Activated naive CD4-positive, alpha-beta T cell treated with anti-CD3 and anti-CD28 coated beads, Interleukin-2, amount 50 U/mL, for 24 hours (primary cell): ENCODE measurements around the gene PRLHR.
"Not testable (repeated sequence)": the region's sequence is repeated elsewhere in the genome, so short reads cannot be mapped to it uniquely, and the experiment has no call there.

ENCODE experiments used
- H3K27ac Mint-ChIP-seq: one replicate; pipeline ENCODE4 v1.8.0; 2021; ENCODE audit warnings: mild to moderate bottlenecking, mixed read lengths
- H3K27me3 Mint-ChIP-seq: one replicate; pipeline ENCODE4 v1.8.0; 2021; ENCODE audit warnings: mixed read lengths
- H3K36me3 Mint-ChIP-seq: one replicate; pipeline ENCODE4 v1.8.0; 2021; ENCODE audit warnings: mixed read lengths
- H3K4me1 Mint-ChIP-seq: one replicate; pipeline ENCODE4 v1.8.0; 2021; ENCODE audit warnings: mixed read lengths
- H3K4me3 Mint-ChIP-seq: one replicate; pipeline ENCODE4 v1.8.0; 2021; ENCODE audit warnings: mild to moderate bottlenecking, mixed read lengths
- H3K9me3 Mint-ChIP-seq: one replicate; pipeline ENCODE4 v1.8.0; 2021; ENCODE audit warnings: mixed read lengths

The PRLHR gene

DNA sequence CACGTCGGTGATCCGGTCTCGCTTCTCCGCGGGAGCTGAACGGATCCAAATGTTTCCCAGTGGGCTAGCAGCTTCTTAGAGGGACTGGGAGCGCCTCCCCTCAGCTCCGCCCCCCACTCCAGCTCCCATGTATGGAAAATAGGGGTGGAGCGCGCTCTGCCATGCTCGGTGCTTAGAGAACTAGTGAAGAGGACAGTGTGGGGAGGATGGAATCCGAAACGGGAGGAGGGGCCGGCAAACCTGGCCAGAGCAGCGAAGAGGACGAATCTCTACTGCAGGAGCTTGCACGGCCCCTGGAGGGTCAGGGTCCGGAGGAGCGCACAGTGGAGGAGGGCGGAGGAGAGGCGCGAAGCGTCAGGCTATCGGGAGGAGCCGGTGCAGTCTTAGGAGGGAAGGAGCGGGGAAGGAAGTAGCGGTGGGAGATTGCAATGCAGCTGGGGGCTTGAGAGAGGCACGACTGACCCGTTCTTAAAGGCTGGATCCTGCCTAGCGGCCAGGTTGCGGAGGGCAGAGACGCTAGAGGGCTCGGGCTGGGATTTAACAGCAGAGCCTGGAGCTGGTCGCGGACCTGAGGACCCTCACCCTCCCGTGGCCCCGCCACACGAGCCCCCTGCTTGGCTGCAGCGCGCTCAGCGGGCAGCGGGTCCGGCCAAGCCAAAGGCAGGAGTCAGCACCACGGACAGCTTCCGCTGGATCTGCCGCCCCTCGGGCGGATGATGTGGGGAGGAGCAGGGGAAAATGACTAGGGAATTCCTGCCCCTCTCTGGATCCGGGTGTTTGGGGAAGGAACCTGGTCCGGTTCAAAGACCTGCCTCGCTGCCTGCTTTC, at the start of gene PRLHR:
Gene PRLHR, minus strand, starts transcription at position 51 of the 828 bp plus-strand sequence. CDS start 404 bp downstream, outside the sequence.
- Mint-ChIP-seq H3K36me3 (peaks cover 2% of the 10 kb centered on the region), H3K4me1 (peaks cover 18% of the 10 kb centered on the region), H3K27ac (peak within 1 kb of the TSS; percentile 72), H3K4me3 (peak within 1 kb of the TSS; percentile 70), H3K27me3 (peaks cover 31% of the 10 kb centered on the region), H3K9me3 (no peaks in the 10 kb centered on the region)

DNA sequence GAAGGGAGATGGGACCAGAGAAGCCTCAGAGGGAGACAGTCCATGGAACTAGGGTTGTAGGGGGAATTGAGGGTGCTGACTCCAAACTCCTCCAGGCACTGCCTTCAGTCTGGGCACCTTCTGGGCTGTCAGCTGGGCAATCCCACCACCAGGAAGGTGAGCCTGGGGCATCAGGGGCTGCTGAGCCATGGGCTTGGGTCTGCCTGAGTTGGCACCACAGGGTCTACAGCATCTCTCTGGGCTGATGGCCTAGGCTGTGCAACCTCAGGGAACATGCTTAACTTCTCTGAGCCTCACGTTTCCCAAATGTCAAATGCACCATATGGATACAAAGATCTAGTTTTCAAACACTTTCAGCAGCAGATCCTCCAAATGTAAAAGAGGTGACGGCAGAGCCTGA, 46.8 kb upstream of the PRLHR start:
- peaks cover 3% of the 10 kb centered on the region for H3K36me3 Mint-ChIP-seq
- H3K27ac Mint-ChIP-seq = no peak overlapping the region
- H3K4me1 Mint-ChIP-seq = peaks cover 7% of the 10 kb centered on the region
- H3K4me3 Mint-ChIP-seq = no peak overlapping the region
- H3K27me3 Mint-ChIP-seq = no peaks in the 10 kb centered on the region
- peaks cover 8% of the 10 kb centered on the region for H3K9me3 Mint-ChIP-seq

DNA sequence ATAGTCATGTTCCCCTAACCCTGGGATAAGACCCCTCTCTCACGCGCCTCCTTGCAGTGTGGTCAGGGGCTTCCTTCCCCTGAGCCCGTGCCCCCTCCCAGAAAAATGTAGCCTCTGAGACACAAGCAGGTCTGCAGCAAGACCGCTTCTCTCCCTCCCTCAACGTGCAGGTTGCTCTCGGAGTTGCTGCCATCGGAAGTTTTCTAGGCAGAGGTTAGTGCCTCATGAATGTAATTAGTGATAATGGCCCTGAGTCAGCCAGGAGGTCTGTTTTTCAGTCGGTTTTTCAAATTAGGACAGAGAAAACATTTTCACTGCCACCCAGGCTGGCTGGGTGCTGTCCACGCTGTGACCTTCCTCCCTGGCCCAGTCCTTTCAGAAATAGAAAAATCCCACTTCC, 43.2 kb upstream of the PRLHR start:
- peaks cover 8% of the 10 kb centered on the region for H3K9me3 Mint-ChIP-seq
- no peak overlapping the region for H3K4me3 Mint-ChIP-seq

DNA sequence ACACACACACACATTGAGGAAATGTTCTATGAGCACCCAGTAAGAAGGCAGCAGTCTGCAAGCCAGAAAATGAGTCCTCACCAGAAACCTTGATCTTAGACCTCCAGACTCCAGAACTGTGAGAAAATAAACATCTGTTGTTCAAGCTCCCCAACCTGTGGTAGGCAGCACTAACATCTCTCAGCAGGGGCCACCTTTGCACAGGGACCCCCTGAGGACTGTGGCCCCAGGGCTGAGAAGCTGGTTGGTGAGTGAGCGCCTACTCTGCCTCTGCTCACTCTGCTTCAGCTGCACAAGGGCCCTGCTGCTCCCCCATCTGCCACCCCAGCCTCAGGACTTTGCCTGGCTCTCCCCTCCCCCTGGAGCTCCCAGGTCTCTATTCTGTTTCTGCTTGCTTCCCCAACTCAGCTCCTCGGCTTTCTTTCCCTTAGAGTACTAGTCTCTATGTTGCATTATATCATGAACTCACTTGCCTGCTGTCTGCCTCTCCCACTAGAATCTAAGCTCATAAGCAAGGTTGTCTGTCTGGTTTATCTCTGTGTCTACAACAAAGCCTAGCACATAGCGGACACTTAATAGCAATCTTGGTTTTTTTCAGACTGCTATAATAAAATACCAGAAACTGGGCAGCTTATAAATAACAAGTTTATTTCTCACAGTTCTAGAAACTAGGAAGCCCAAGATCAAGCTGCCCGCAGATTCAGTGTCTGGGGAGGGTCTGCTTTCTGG, 40.4 kb upstream of the PRLHR start:
- Mint-ChIP-seq H3K36me3 (peaks cover 3% of the 10 kb centered on the region), H3K9me3 (peaks cover 8% of the 10 kb centered on the region), H3K27me3 (no peaks in the 10 kb centered on the region), H3K4me1 (peaks cover 4% of the 10 kb centered on the region), H3K27ac (no peak overlapping the region), H3K4me3 (no peak overlapping the region)

More for the DNA sequence above, 43.2 kb upstream of the PRLHR start:
- Mint-ChIP-seq H3K27ac (no peak overlapping the region), H3K36me3 (peaks cover 3% of the 10 kb centered on the region), H3K27me3 (no peaks in the 10 kb centered on the region), H3K4me1 (peaks cover 7% of the 10 kb centered on the region)

DNA sequence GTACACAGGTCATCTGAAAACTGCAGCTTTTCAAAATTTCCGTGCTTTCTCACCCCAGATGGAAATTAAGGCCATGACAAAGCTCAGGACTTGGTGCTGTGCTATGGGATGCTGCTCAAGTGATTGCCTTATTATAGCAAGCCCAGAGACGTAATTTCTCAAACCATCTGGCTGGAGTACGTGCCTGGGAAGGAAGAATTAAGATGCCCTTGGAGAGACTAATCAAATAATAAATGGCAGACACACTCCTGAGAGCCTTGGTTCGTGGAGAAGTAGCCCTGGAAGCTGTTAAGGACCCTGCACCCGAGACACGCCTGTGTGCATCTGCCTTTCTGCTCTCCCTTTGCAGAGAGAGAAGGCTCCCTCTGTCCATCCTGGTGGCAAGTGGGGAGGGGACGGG, 38.3 kb upstream of the PRLHR start:
- Mint-ChIP-seq H3K27me3 (no peaks in the 10 kb centered on the region), H3K36me3 (no peaks in the 10 kb centered on the region), H3K4me3 (no peak overlapping the region), H3K27ac (no peak overlapping the region), H3K4me1 (peaks cover 4% of the 10 kb centered on the region), H3K9me3 (no peaks in the 10 kb centered on the region)

DNA sequence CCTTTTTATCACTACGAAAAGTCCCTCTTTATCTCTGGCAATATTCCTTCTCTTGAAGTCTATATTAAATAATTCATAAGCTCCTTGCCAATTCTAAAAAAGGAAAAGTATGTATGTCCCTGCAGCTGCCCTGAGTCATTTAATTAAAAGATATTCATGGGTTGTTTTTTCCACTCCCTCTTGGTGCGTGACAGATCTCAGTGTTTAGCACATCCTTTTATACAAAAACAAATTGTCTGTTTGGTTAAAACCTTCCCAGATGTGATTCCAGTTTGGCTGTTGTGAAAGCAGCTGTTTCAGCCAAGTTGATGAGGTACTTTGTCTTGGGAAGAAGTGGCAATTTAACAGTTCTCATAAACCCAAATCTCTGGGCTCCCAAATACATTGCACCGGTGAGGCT, 33.8 kb upstream of the PRLHR start:
- Mint-ChIP-seq H3K4me3 (no peak overlapping the region), H3K36me3 (no peaks in the 10 kb centered on the region), H3K9me3 (no peaks in the 10 kb centered on the region), H3K4me1 (peaks cover 3% of the 10 kb centered on the region), H3K27ac (no peak overlapping the region), H3K27me3 (no peaks in the 10 kb centered on the region)

DNA sequence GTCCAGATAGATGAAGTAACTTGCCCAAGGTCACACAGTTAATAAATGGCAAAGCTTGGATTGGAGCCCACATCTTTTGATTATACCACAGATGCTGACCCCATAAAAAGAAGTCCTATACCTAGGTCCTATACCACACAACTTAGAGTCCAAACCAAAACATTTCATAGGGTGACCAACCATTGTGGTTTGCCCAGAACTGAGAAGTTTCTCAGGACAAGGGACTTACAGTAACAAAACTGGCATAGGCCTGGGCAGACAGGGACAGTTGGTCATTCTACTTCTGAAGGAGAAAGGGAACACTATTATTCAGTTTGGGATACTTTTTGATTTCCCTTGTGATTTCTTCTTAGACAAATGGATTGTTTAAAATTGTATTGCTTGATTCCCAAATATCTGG, 32.9 kb upstream of the PRLHR start:
- Mint-ChIP-seq H3K27me3 (no peaks in the 10 kb centered on the region), H3K4me1 (peaks cover 3% of the 10 kb centered on the region), H3K27ac (no peak overlapping the region), H3K9me3 (no peaks in the 10 kb centered on the region), H3K4me3 (no peak overlapping the region), H3K36me3 (no peaks in the 10 kb centered on the region)

DNA sequence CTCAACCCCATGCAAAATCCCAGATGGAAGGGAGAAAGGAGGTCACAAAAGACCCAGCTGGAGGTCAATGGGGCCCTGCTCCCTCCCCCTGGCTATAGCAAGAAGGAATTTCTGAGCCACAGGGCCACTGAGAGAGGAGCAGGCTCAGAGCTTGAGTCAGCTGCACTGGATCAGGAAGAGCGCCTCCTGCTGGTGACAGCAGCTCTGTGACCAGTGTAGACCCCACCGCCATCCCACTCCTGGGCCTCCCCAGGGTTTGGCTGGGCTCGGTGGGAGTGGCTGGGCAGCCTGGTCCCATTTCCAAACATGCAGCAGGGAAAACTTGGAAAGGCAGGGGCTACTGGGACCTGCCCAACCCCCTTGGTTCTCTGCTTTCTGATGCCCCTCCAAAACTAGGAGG, 31.5 kb upstream of the PRLHR start:
- H3K4me1 Mint-ChIP-seq = peaks cover 10% of the 10 kb centered on the region
- no peak overlapping the region for H3K27ac Mint-ChIP-seq
- H3K36me3 Mint-ChIP-seq = no peaks in the 10 kb centered on the region
- H3K27me3 Mint-ChIP-seq = no peaks in the 10 kb centered on the region
- H3K9me3 Mint-ChIP-seq = no peaks in the 10 kb centered on the region
- H3K4me3 Mint-ChIP-seq = no peak overlapping the region

DNA sequence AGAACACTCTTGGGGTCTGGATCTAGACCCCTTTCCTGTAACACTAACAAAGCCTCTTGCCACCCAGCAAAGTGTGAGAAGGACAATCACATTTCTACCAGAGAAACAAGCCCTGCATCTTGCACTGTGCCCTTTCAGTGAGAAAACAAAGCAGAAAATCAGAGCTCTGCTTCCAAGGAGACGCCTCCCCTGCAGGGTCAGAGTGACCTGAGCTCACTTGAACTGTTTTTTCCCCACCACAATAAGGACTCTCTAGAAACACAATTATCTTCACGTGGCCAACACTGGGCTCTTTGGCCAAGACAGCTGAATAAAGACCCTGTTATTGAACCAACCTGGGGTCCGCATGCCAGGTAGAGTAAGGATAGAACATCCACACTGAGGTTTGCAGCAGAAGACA, 30.1 kb upstream of the PRLHR start:
- H3K27me3 Mint-ChIP-seq = no peaks in the 10 kb centered on the region
- no peak overlapping the region for H3K27ac Mint-ChIP-seq
- H3K36me3 Mint-ChIP-seq = no peaks in the 10 kb centered on the region
- H3K4me3 Mint-ChIP-seq = no peak overlapping the region
- H3K4me1 Mint-ChIP-seq = peaks cover 25% of the 10 kb centered on the region
- no peaks in the 10 kb centered on the region for H3K9me3 Mint-ChIP-seq

DNA sequence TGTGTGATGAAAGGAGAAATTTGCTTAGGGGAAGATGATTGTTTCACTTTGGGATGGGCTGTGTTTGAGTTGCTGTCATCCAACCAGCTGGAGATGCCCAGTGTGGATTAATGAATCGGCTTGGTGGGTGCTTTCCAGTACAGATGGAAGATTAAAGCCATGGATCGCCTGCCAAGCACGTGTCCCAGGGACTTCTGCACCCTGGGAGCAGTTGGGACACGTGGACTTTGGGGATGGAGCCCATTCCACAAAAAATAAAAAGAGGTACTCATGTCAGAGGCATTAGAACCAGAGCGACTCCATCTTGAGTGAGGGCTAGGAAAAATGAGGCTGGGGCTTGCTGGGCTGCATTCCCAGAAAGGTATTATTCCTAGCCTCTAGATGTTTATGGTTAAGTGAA, 29.3 kb upstream of the PRLHR start:
- Mint-ChIP-seq H3K4me3 (no peak overlapping the region), H3K27me3 (no peaks in the 10 kb centered on the region), H3K9me3 (no peaks in the 10 kb centered on the region)

DNA sequence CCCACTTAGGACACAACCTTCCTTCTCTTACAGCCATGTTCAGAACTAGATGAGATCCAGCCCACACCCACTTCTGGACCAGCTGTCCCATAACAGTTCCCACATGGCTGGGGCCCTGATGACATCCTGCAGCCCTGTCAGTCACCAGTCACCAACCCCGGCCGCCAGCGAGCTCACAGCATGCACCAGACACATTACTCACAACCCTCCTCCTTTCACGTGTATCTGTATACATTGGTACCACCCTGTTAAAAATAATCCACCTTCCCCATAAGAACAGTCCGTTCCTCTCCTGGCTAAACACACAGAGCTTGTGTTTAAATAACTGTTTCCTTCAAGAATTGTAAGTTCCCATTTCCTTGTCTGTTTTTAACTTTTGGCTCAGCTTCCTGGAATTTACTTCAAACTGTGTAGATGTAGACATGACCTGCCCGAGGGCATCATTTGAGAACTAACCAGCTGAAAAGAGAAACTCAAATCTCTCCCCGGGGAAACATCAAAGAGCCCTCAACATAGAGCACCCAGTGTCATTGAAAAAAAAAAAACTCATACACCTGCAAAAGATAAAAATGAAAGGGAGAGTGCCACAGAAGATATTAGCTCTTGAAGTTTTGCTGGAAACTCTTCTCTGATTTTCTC, 26.0 kb upstream of the PRLHR start:
- peaks cover 27% of the 10 kb centered on the region for H3K4me1 Mint-ChIP-seq
- no peaks in the 10 kb centered on the region for H3K9me3 Mint-ChIP-seq
- peak overlapping the region; percentile 79 for H3K27ac Mint-ChIP-seq
- H3K27me3 Mint-ChIP-seq = no peaks in the 10 kb centered on the region
- peak overlapping the region; percentile 70 for H3K4me3 Mint-ChIP-seq
- no peaks in the 10 kb centered on the region for H3K36me3 Mint-ChIP-seq

More for the DNA sequence above, 29.3 kb upstream of the PRLHR start:
- H3K4me1 Mint-ChIP-seq = peaks cover 30% of the 10 kb centered on the region
- no peaks in the 10 kb centered on the region for H3K36me3 Mint-ChIP-seq
- no peak overlapping the region for H3K27ac Mint-ChIP-seq

DNA sequence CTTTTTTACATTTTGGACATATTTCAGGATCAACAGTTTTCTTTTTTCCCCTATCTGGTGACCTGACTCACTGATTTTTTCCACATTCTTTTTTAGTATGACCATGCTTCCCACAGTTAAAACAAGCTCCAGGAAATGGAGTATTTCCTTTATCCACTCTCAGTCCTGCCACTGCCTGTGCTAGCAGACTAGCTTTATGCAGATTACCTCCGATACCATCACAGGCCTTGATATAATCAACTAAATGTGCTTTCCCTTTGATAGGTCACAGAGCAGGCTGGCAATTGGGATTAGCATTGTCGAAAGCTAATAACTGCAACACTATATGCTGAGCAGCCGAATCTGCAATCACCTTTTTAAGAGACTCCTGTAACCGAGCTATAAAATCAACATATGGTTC, 18.4 kb upstream of the PRLHR start:
- not testable (repeated sequence) for H3K9me3 Mint-ChIP-seq, H3K4me1 Mint-ChIP-seq, H3K4me3 Mint-ChIP-seq, H3K27me3 Mint-ChIP-seq, H3K36me3 Mint-ChIP-seq, H3K27ac Mint-ChIP-seq

DNA sequence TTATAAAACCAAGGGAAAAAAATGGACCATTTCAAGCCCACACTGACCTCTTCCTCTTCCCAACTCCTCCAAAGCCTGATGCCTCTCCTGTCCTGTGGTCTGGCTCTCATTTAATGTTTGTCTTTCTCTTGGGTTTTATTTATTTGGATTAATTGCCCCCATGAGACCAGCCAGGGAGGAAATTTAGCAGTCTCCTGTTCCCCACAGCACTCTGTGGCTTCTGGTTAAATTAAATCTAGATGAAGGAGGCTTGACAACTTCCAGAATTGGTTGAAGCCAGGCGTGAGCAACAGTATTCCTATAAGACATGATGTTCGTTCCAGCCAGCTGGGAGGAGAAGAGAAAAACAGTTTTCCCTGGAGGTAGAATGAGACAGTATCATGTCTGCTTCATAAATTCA, 15.1 kb upstream of the PRLHR start:
- Mint-ChIP-seq H3K27me3 (no peaks in the 10 kb centered on the region), H3K27ac (no peak overlapping the region), H3K4me3 (no peak overlapping the region), H3K9me3 (no peaks in the 10 kb centered on the region), H3K36me3 (no peaks in the 10 kb centered on the region), H3K4me1 (no peaks in the 10 kb centered on the region)

DNA sequence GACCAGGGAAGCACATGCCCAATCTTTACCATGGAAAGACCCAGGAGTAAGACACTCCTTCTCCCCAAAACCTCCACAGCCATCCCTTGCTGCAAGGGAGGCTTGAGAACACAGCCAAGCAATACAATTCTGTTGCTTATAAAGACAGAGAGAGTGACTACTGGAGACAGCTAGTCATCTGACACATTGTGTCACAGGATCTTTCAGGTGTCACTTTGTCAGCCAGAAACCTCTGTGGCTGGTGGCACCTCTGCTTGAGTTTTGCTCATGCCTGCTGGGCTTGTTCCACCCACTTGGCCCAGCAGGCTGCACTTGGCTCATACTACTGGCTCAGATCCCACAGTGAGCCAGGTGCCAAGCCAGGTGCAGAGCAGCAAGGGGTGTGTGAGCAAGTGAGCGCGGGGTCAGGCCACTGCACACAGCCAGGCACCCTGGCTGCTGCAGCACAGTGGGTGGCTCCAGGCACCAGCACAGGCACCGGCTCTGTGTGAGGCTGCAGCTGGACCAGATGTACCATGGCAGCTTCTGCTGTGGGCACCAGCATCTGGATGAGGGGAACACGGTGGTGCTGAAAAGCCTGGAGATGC, 12.4 kb upstream of the PRLHR start:
- Mint-ChIP-seq H3K27me3 (no peaks in the 10 kb centered on the region), H3K9me3 (no peaks in the 10 kb centered on the region), H3K36me3 (no peaks in the 10 kb centered on the region), H3K4me1 (no peaks in the 10 kb centered on the region), H3K4me3 (no peak overlapping the region), H3K27ac (no peak overlapping the region)

DNA sequence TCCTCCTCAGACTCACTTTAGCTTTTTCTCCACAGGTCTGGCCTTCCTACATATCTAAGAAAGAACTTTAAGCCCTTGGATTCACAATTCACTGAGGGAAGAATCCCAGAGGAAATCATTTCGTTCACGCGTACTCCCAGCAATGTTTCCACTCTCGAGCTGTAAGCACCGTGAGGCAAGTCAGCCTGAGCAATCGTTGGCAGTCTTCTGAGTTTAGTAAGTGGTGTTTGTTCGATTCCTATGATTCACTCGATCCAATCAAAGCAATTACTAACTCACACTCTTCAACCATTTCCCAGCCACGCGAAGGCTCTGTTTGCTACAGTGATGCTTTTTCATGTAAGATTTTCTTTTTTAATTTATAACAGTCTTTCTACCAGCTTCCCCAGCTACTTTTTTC, 10.2 kb upstream of the PRLHR start:
- Mint-ChIP-seq H3K36me3 (no peaks in the 10 kb centered on the region), H3K4me3 (no peak overlapping the region), H3K27ac (no peak overlapping the region), H3K9me3 (no peaks in the 10 kb centered on the region), H3K27me3 (no peaks in the 10 kb centered on the region), H3K4me1 (no peaks in the 10 kb centered on the region)
